Renal pelvis (tissue), 4 donors: Measurements from ENCODE around the gene GRM4. TPM values are rescaled to one million over a fixed set of nuclear protein-coding genes. Genes with fewer than 3 reads are reported as not detected.

Experiments used
- DNase-seq: peaks from one replicate; pipeline ENCODE4 v3.0.0-alpha.2; 2013
- polyA plus RNA-seq, 3 donors: library from polyadenylated mRNA; unstranded; fragments of 120-200 nt; gene quantifications; one replicate each; pipeline ENCODE4 v1.2.1, GENCODE V29; 2013; ENCODE audit not compliant: insufficient read length in 3 of 3

Gene GRM4
- polyA plus RNA-seq, 3 donors: 0.57 to 0.69 (median 0.59) TPM

- no peak for DNase-seq
Observed at GRCh38 chr6:33995309-33996119, 150.4 kb downstream of the GRM4 start.

DNA sequence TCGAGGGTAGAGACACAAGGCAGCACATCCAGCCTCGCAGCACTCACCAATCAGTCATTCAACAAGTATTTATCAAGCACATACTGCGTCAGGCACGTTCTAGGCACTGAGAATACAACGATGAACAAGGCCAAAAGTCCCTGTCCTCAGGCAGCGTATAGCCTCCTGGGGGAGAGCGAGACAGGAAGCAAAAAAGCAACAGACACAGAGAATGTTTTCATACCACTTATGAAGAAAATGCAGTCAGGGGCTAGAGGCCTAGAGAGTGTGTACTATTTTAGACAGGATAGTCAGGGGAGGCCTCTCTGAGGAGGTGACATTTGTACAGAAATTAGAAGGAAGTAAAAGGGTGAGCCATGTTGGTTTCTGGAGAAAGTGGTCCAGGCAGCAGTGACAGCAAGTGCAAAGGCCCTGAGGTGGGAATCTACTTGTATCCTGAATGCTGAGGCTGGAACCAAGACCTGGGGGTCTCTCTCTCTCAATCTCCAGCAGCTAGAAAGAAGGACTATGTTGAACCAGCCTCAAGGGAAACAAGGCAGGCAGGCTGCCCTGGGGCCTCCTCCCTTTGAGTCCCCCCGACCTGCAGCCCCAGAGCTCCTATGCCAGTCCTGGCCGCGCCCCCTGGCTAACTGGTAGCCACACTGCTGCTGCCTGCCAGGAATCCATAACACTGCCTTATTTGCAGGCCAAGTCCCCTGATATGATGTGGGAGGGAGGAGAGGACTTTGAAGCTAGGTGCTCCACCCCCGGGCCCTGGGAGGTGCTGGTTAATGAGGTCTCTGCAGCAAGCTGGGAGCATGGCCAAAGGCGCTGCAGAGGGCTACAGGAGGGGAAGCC, 151.2 kb downstream of the GRM4 start:
- DNase-seq: no peak

- DNase-seq: no peak
Observed at GRCh38 chr6:33993653-33994471, 152.0 kb downstream of the GRM4 start.

- no peak for DNase-seq
Observed at GRCh38 chr6:33993091-33993490, 152.8 kb downstream of the GRM4 start.

DNA sequence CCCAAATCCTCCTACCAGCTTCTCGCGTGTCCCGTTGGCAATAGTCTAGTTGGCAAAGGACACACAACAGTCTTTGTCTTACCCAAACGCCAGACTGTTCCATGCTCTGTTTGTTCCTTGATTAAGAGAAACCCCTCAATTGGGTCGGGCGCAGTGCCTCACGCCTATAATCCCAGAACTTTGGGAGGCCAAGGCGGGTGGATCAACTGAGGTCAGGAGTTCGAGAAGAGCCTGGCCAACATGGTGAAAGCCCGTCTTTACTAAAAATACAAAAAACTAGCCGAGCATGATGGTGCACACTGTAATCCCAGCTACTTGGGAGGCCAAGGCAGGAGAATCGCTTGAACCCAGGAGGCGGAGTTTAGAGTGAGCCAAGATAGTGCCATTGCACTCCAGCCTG, 153.7 kb downstream of the GRM4 start:
- no peak for DNase-seq

- no peak for DNase-seq
Observed at GRCh38 chr6:33991610-33992009, 154.3 kb downstream of the GRM4 start.

GRCh38 chr6:33990061-33990541, 155.8 kb downstream of the GRM4 start:
- no peak for DNase-seq

- no peak for DNase-seq
Observed at GRCh38 chr6:33989016-33989854, 156.7 kb downstream of the GRM4 start.

DNA sequence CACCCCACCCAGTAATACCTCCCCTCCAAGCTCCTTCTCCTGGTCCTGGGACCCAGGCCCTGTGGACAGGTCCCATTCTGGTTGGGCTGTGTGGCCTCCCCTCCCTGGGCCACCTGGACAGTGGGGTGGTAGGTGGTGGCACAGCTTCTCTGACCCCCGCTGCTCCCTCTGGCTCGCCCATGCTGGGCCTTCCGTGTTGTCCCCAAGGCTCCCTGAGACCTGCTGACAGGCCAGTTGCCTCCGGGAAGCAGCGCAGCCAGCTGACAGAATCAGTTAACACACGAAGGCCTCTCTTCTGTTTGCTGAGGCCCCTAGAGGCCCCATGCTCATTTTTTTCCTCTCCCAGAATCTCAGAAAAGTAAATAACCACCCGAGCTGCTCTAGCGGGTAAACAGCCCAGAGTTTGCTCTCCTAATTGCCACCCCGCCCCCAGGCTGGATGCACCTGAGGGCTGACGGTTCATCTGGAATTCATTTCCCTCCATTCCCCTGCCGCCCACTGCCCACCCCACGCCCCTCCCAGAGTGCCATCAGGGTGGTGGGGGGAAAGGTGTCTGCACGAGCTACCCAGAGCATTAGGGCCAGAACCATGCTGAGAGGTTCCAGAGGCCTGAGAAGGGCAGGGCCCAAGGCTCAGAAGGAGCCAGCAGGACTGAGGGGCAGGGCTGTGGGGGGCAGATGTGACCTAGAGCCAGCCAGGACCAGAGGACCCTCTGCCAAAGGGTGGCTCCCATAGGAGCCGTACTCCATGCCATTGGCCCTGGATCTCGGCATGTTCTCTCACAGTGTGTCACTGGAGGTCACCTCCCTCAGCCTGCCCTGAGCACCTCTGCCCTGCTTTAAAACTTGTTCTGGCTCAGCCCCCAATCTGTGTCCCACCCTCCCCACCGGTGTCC, 157.5 kb downstream of the GRM4 start:
- peak; percentile 23 for DNase-seq

DNA sequence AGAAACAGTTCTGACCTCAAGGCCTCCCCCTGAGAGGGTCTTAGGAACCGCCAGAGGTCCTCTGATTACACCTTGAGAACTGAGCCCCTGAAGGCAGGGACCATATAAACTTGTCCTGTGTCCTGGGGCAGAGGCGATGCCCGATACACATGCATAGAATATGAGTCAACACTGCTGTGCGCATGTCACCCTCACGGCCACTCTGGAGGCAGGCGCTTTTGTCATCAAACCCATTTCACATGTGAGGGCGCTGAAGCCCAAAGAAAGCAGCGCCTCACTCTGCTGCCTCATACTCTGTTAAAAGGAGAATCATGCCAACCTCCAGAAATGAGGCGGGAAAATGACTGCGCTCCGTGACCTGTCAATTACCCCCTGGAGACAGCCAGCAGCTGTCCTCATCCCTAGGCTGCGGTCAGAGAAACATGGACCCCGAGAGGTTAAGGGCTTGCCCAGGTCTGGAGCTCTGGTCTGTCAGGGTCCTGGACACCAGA, 158.3 kb downstream of the GRM4 start:
- no peak for DNase-seq

DNA sequence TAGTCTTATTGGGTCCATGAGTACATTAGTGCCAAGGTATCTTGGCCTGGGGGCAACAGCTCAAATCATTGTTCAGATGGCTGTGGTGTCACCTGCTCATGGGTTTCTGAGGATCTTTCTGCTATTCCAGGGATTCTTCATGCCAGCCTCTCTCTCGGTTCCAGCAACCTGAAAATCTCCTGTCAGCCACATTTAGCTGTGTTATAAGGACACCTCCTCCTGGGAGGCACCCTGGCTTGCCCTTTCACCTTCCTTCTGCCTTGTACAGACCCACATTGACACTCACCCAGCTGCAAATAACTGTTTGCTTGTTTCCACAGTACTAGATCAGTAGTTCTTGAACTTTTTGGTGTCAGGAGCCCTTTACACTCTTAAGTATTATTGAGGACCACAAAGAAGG, 159.9 kb downstream of the GRM4 start:
- no peak for DNase-seq

- DNase-seq: no peak
Observed at GRCh38 chr6:33985313-33985751, 160.6 kb downstream of the GRM4 start.

GRCh38 chr6:33984466-33985312, 161.2 kb downstream of the GRM4 start:
- DNase-seq: no peak

DNA sequence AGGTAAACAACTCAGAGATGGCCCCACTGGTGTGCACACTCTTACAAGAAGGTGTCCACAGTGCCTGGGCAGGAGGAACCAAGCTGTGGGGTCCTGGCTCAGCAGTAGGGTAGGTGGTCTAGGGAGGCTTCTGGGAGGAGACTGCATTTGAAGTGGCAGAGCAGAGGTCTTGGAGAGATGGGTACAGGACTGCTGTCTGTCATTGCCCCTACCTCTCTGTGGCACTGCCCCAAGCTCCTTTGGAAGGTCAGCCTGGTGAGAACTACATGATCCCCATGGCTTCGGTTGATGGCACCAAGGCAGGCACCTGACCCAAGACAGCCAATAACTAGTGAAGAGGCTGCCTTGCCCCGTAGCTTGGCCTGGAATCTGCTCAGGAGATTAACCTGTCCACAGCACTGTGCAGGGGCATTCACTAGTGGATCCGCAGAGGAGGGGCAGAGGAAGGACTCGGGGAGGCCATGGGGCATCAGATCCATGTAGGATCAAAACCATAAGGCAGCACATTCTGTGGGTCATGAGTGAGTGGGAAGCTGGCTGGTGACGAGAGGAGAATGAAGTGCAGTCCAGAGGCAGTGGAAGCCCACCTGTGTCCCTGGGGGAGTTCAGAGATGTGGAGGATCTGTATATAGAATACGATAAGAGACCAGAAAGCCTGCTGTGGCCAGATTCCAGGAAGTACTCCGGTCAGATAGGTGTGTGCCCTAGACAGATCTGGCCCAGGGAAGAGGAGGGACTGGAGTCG, 162.0 kb downstream of the GRM4 start:
- no peak for DNase-seq

- DNase-seq: no peak
Observed at GRCh38 chr6:33983109-33983716, 162.7 kb downstream of the GRM4 start.

GRCh38 chr6:33981861-33982260, 164.0 kb downstream of the GRM4 start:
- no peak for DNase-seq

DNA sequence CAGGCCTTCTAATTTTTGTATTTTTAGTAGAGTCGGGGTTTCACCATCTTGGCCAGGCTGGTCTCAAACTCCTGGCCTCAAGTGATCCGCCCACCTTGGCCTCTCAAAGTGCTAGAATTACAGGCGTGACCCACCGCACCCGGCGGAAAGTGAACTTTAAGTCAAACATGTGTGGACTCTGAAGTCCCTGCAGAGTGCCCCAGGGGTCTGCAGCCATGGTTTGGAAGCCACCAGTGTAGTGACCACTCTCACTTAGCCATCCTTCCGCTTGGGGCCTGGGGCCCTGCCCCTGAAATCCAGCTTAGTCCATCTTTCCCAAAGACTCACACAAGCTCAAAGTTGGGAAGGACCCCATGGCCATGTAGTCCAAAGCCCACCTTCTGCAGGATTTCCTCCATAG, 164.5 kb downstream of the GRM4 start:
- DNase-seq: no peak
